Stomach (tissue), 4 donors: Measurements from ENCODE around the gene RFTN1.

Experiments used
- CTCF ChIP-seq, 7 experiments: fragments of 450-650 bp in 4 of 7; fragments of 200-600 bp in 3 of 7; sonication (generic) in 3 of 7; IDR thresholded peaks; one replicate each; pipeline ENCODE4 v1.5.1; 2016 to 2019; ENCODE audit warnings: antibody characterized with exemption in 7 of 7, control low read depth in 2 of 7, mild to moderate bottlenecking in 1 of 7
- EP300 ChIP-seq: sonication (generic); formaldehyde crosslinking; IDR thresholded peaks from one replicate; pipeline ENCODE4 v1.6.1; 2017; ENCODE audit warnings: antibody characterized with exemption
- POLR2A ChIP-seq, 4 donors: fragments of 450-650 bp; IDR thresholded peaks; one replicate each; pipeline ENCODE4 v1.6.1; 2016; ENCODE audit warnings: antibody characterized with exemption in 4 of 4, control low read depth in 2 of 4, mild to moderate bottlenecking in 1 of 4, moderate library complexity in 1 of 4
- POLR2AphosphoS5 ChIP-seq, 3 donors: sonication (generic); formaldehyde crosslinking; IDR thresholded peaks; one replicate each; pipeline ENCODE4 v1.6.1; 2016; ENCODE audit warnings: antibody characterized with exemption in 3 of 3

- TF ChIP-seq CTCF (IDR thresholded peaks at IDR 0.05) (no peak), POLR2AphosphoS5 (IDR thresholded peaks at IDR 0.05) (no peak), POLR2A (IDR thresholded peaks at IDR 0.05) (no peak), EP300 (no peak)
Observed at GRCh38 chr3:16401273-16401672, 112.2 kb downstream of the RFTN1 start.
